Osteocyte (in vitro differentiated cells): Measurements from ENCODE around the gene HOMER2. TPM values are rescaled to one million over a fixed set of nuclear protein-coding genes. Genes with fewer than 3 reads are reported as not detected.
A peak's percentile ranks its signal among the peaks of the same experiment; 100 is the strongest.

Experiments
- DNase-seq: peaks from one replicate; pipeline ENCODE4 v3.0.0; 2021; ENCODE audit warnings: mixed read lengths; ENCODE audit not compliant: unreplicated experiment; ENCODE audit errors: extremely low spot score
- H3K27ac Mint-ChIP-seq: one replicate; pipeline ENCODE4 v1.8.0; 2021; ENCODE audit warnings: mild to moderate bottlenecking, mixed read lengths; ENCODE audit not compliant: unreplicated experiment
- H3K27me3 Mint-ChIP-seq: one replicate; pipeline ENCODE4 v1.8.0; 2021; ENCODE audit warnings: mixed read lengths; ENCODE audit not compliant: unreplicated experiment
- H3K36me3 Mint-ChIP-seq: one replicate; pipeline ENCODE4 v1.8.0; 2021; ENCODE audit warnings: mixed read lengths; ENCODE audit not compliant: unreplicated experiment
- H3K4me1 Mint-ChIP-seq: one replicate; pipeline ENCODE4 v1.8.0; 2021; ENCODE audit warnings: mixed read lengths; ENCODE audit not compliant: unreplicated experiment
- H3K4me3 Mint-ChIP-seq: one replicate; pipeline ENCODE4 v1.8.0; 2021; ENCODE audit warnings: mild to moderate bottlenecking, moderate library complexity, mixed read lengths; ENCODE audit not compliant: unreplicated experiment
- H3K9me3 Mint-ChIP-seq: one replicate; pipeline ENCODE4 v1.8.0; 2021; ENCODE audit warnings: mixed read lengths; ENCODE audit not compliant: unreplicated experiment
- total RNA-seq: library from RNA; stranded (reverse); gene quantifications from 2 replicates; pipeline ENCODE4 v1.2.1, GENCODE V29; 2021
- TF ChIP-seq, protein P1 (sequence below): fragments of 200-600 bp; sonication (generic); IDR thresholded peaks from 2 replicates; pipeline ENCODE4 v1.5.0; 2021; ENCODE audit warnings: antibody characterized with exemption, mild to moderate bottlenecking, moderate library complexity

The HOMER2 gene
- total RNA-seq, 1 donor from 2014 or later = 6.3 TPM

DNA sequence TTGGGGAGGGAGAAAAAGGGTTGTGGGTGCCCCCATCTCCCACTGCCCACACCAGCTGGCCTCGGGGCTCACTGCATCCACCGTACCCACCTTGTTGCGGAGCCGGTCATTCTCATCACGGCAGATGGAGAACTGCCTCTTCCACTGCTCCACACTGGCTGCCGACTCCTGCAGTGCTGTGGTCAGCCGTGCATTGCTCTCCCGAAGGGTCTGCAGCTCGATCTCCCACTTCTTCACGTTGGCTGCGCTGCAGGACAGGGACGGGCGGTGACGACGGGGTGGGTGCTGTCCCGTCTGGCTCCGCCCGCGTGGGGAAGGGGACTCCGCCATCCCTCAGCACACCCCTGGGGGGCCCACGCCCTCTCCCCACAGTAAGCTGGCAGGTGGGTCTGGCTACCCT is 98.0 kb downstream of the HOMER2 start:
- H3K4me1 Mint-ChIP-seq = peaks cover 8% of the 10 kb centered on the region

DNA sequence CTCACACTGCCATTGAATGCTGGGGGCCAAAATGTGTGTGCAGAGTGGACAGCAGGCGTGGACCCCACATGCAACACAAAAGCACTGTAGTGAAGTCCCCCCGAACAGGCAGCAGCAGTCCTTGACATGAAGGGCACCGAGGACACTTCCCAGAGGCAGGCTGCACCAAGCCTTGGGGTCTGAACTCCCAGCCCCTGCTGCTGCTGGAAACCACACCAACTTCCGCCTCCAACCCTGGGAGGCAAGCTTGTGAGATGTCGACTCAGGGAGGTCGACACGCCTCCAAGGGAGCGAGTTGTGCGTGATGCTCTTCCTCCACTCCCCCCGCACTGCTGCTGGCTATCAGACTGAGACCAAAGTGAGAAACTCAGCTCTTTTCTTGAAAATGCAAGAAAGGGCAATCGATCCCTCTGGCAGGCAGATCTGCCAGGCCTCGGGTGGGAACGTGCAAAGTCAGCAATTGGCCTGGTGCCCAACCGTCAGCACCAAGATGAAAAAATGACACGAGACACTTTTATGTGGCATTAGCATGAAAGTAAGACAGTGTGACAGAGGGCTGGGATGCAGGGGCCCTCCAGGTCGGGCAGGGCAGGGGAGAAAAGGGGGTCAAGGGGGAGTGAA is 99.5 kb downstream of the HOMER2 start:
- no peak overlapping the region for H3K4me3 Mint-ChIP-seq
- H3K27ac Mint-ChIP-seq = no peak overlapping the region
- DNase-seq = peak; percentile 74
- peaks cover 8% of the 10 kb centered on the region for H3K4me1 Mint-ChIP-seq
- TF ChIP-seq, protein P1, sequence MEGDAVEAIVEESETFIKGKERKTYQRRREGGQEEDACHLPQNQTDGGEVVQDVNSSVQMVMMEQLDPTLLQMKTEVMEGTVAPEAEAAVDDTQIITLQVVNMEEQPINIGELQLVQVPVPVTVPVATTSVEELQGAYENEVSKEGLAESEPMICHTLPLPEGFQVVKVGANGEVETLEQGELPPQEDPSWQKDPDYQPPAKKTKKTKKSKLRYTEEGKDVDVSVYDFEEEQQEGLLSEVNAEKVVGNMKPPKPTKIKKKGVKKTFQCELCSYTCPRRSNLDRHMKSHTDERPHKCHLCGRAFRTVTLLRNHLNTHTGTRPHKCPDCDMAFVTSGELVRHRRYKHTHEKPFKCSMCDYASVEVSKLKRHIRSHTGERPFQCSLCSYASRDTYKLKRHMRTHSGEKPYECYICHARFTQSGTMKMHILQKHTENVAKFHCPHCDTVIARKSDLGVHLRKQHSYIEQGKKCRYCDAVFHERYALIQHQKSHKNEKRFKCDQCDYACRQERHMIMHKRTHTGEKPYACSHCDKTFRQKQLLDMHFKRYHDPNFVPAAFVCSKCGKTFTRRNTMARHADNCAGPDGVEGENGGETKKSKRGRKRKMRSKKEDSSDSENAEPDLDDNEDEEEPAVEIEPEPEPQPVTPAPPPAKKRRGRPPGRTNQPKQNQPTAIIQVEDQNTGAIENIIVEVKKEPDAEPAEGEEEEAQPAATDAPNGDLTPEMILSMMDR = no peak
- H3K36me3 Mint-ChIP-seq = no peaks in the 10 kb centered on the region
- no peaks in the 10 kb centered on the region for H3K9me3 Mint-ChIP-seq
- H3K27me3 Mint-ChIP-seq = no peaks in the 10 kb centered on the region

More for the DNA sequence above, 98.0 kb downstream of the HOMER2 start:
- no peak overlapping the region for H3K4me3 Mint-ChIP-seq
- H3K27me3 Mint-ChIP-seq = no peaks in the 10 kb centered on the region
- peak; percentile 75 for DNase-seq
- H3K27ac Mint-ChIP-seq = no peak overlapping the region
- H3K36me3 Mint-ChIP-seq = no peaks in the 10 kb centered on the region
- H3K9me3 Mint-ChIP-seq = no peaks in the 10 kb centered on the region
- TF ChIP-seq, protein P1 = no peak

DNA sequence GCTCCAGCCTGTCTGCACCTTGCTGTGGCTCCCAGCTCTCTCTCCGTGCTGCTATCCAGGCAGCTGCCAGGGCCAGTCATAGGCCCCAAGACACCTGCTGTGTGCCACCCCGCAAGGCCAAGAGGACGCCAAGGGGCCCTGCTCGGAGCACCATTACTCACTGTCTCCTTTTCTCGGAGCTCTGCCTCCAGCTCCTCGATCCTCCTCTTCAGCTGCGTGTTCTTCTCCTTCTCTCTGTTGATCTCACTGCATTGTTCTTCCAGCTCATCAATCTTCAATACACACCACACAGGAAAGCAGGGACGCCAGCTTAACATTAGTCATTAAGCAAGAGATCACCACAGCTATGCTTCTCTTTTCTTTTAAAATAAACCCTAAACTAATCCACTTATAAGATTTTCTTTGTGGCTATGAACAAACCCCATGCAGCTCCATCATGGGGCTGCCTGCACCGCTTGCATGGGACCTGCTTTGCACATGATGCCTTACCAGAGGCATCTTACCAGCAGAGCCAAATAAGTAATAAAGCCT is 100.5 kb downstream of the HOMER2 start:
- Mint-ChIP-seq H3K4me1 (peaks cover 8% of the 10 kb centered on the region), H3K27ac (no peak overlapping the region), H3K9me3 (no peaks in the 10 kb centered on the region), H3K27me3 (no peaks in the 10 kb centered on the region), H3K36me3 (no peaks in the 10 kb centered on the region), H3K4me3 (no peak overlapping the region)
- DNase-seq = peak; percentile 70
- TF ChIP-seq, protein P1 = no peak

DNA sequence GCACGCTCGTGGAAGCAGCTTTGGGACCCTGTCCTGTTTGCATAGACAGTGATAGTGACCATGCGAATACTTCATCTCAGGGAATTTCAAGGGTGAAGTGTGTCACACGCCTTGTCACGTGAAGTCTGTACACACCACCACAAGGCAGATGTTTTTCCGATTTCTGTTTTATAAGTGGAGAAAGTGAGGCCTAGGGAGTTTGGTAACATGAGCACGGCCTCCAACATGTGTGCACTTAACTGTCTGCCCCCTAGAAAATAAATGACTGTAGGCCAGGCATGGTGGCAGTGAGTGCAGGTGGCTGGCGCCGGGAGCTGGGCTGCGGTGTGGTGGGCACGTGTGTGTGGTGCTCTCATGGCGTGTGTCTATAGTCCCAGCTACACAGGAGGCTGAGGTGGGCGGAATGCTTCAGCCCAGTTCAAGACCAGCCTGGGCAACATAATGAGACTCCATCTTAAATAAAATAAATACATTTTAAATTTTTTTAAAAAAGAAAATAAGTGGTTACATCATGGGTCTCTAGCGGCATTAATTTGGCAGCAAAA is 101.1 kb downstream of the HOMER2 start:
- H3K4me3 Mint-ChIP-seq = no peak overlapping the region
- H3K27ac Mint-ChIP-seq = no peak overlapping the region
- no peaks in the 10 kb centered on the region for H3K9me3 Mint-ChIP-seq
- TF ChIP-seq, protein P1 = no peak
- H3K27me3 Mint-ChIP-seq = no peaks in the 10 kb centered on the region
- H3K4me1 Mint-ChIP-seq = peaks cover 8% of the 10 kb centered on the region
- H3K36me3 Mint-ChIP-seq = no peaks in the 10 kb centered on the region
- DNase-seq = peak; percentile 65

DNA sequence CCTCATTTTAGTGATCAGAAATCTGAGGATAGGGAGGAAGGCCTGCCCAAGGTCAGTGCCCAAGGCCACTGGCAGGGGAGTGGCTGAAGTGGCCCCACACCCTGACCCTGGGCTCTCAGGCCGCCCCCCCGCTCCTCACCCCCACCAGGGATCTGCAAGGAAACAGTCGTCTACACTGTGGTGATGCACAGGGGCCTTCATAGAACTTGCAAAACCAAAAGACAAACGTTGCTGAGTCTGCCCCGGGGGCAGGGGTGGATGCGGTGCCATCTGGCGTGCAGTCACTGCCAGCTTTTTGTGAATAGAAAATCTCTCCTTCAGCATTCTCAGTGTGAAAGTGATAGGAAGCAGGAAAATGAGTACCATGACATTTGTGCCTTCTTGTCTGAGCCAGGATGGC is 101.8 kb downstream of the HOMER2 start:
- TF ChIP-seq, protein P1 = no peak
- Mint-ChIP-seq H3K27ac (no peak overlapping the region), H3K27me3 (no peaks in the 10 kb centered on the region), H3K4me1 (peaks cover 8% of the 10 kb centered on the region), H3K9me3 (no peaks in the 10 kb centered on the region), H3K4me3 (no peak overlapping the region), H3K36me3 (no peaks in the 10 kb centered on the region)
- peak; percentile 65 for DNase-seq
